GM12801 (cell line): ENCODE results near the gene PLEKHO1.

Experiments used
- CTCF ChIP-seq: IDR thresholded peaks from one replicate; pipeline ENCODE4 v1.5.1; 2011; ENCODE audit warnings: control low read depth; ENCODE audit not compliant: insufficient read length; ENCODE audit errors: extremely low read depth

PLEKHO1 gene

GRCh38 chr1:150180474-150180873 is 30.8 kb downstream of the PLEKHO1 start:
- TF ChIP-seq CTCF = no peak

- TF ChIP-seq CTCF = no peak
Observed at GRCh38 chr1:150182247-150182646, 32.5 kb downstream of the PLEKHO1 start.

GRCh38 chr1:150183061-150183460 is 33.3 kb downstream of the PLEKHO1 start:
- no peak for TF ChIP-seq CTCF

GRCh38 chr1:150185481-150185880 is 35.8 kb downstream of the PLEKHO1 start:
- no peak for TF ChIP-seq CTCF

- no peak for TF ChIP-seq CTCF
Observed at GRCh38 chr1:150186789-150187559, 37.3 kb downstream of the PLEKHO1 start.

GRCh38 chr1:150187560-150187931 is 37.8 kb downstream of the PLEKHO1 start:
- no peak for TF ChIP-seq CTCF

- no peak for TF ChIP-seq CTCF
Observed at GRCh38 chr1:150192012-150192411, 42.3 kb downstream of the PLEKHO1 start.
